Measurements from ENCODE around the gene SHROOM3.

The SHROOM3 gene

GRCh38 chr4:76615999-76616398 is 181.0 kb downstream of the SHROOM3 start:
- Histone ChIP-seq H3K4me3 (ENCODE audit: insufficient read length, low read depth) (no peak overlapping the region), H3K9ac (ENCODE audit: insufficient read length, low read depth) (no peak overlapping the region), H3K4me1 (ENCODE audit: insufficient read depth, insufficient read length) (no peaks in the 10 kb centered on the region)

GRCh38 chr4:76616526-76616925 is 181.5 kb downstream of the SHROOM3 start:
- H3K4me3 ChIP-seq (ENCODE audit: insufficient read length, low read depth): no peak overlapping the region
- H3K9ac ChIP-seq (ENCODE audit: insufficient read length, low read depth): no peak overlapping the region
- no peak for TF ChIP-seq YY1 (IDR thresholded peaks at IDR 0.05; ENCODE audit: insufficient read depth, insufficient read length)
- no peak for TF ChIP-seq ZNF274 (IDR thresholded peaks at IDR 0.05; ENCODE audit: low read depth, low read length)
- TF ChIP-seq SUZ12 (IDR thresholded peaks at IDR 0.05; ENCODE audit: extremely low read depth, insufficient read depth, insufficient read length): no peak
- H3K9me3 ChIP-seq (ENCODE audit: insufficient read depth, low read length): no peaks in the 10 kb centered on the region
- no peaks in the 10 kb centered on the region for H3K4me1 ChIP-seq (ENCODE audit: insufficient read depth, insufficient read length)
- no peak for DNase-seq (ENCODE audit: low read depth, low spot score)
- no peaks in the 10 kb centered on the region for H3K36me3 ChIP-seq (ENCODE audit: insufficient read depth, insufficient read length, low read length)
- no peaks in the 10 kb centered on the region for H3K27me3 ChIP-seq (ENCODE audit: insufficient read depth, insufficient read length)

More at GRCh38 chr4:76615999-76616398, 181.0 kb downstream of the SHROOM3 start:
- no peak for TF ChIP-seq YY1 (IDR thresholded peaks at IDR 0.05; ENCODE audit: insufficient read depth, insufficient read length)
- no peak for TF ChIP-seq SUZ12 (IDR thresholded peaks at IDR 0.05; ENCODE audit: extremely low read depth, insufficient read depth, insufficient read length)
- no peak for TF ChIP-seq ZNF274 (IDR thresholded peaks at IDR 0.05; ENCODE audit: low read depth, low read length)
- Histone ChIP-seq H3K27me3 (ENCODE audit: insufficient read depth, insufficient read length) (no peaks in the 10 kb centered on the region), H3K36me3 (ENCODE audit: insufficient read depth, insufficient read length, low read length) (no peaks in the 10 kb centered on the region), H3K9me3 (ENCODE audit: insufficient read depth, low read length) (no peaks in the 10 kb centered on the region)
- no peak for DNase-seq (ENCODE audit: low read depth, low spot score)

GRCh38 chr4:76620723-76621468 is 185.9 kb downstream of the SHROOM3 start:
- Histone ChIP-seq H3K9ac (ENCODE audit: insufficient read length, low read depth) (no peak overlapping the region), H3K36me3 (ENCODE audit: insufficient read depth, insufficient read length, low read length) (no peaks in the 10 kb centered on the region), H3K27me3 (ENCODE audit: insufficient read depth, insufficient read length) (no peaks in the 10 kb centered on the region), H3K4me3 (ENCODE audit: insufficient read length, low read depth) (no peak overlapping the region), H3K9me3 (ENCODE audit: insufficient read depth, low read length) (no peaks in the 10 kb centered on the region), H3K4me1 (ENCODE audit: insufficient read depth, insufficient read length) (no peaks in the 10 kb centered on the region)
- TF ChIP-seq YY1 (IDR thresholded peaks at IDR 0.05; ENCODE audit: insufficient read depth, insufficient read length) (no peak), ZNF274 (IDR thresholded peaks at IDR 0.05; ENCODE audit: low read depth, low read length) (no peak), SUZ12 (IDR thresholded peaks at IDR 0.05; ENCODE audit: extremely low read depth, insufficient read depth, insufficient read length) (no peak)
- DNase-seq (ENCODE audit: low read depth, low spot score): no peak

- Histone ChIP-seq H3K9ac (ENCODE audit: insufficient read length, low read depth) (no peak overlapping the region), H3K36me3 (ENCODE audit: insufficient read depth, insufficient read length, low read length) (no peaks in the 10 kb centered on the region), H3K27me3 (ENCODE audit: insufficient read depth, insufficient read length) (no peaks in the 10 kb centered on the region), H3K4me1 (ENCODE audit: insufficient read depth, insufficient read length) (no peaks in the 10 kb centered on the region), H3K9me3 (ENCODE audit: insufficient read depth, low read length) (no peaks in the 10 kb centered on the region), H3K4me3 (ENCODE audit: insufficient read length, low read depth) (no peak overlapping the region)
- DNase-seq (ENCODE audit: low read depth, low spot score): no peak
- TF ChIP-seq SUZ12 (IDR thresholded peaks at IDR 0.05; ENCODE audit: extremely low read depth, insufficient read depth, insufficient read length) (no peak), ZNF274 (IDR thresholded peaks at IDR 0.05; ENCODE audit: low read depth, low read length) (no peak)
These were observed 187.1 kb downstream of the SHROOM3 start for GRCh38 chr4:76622126-76622525.

GRCh38 chr4:76622717-76623116 is 187.7 kb downstream of the SHROOM3 start:
- Histone ChIP-seq H3K4me3 (ENCODE audit: insufficient read length, low read depth) (no peak overlapping the region), H3K9ac (ENCODE audit: insufficient read length, low read depth) (no peak overlapping the region), H3K36me3 (ENCODE audit: insufficient read depth, insufficient read length, low read length) (no peaks in the 10 kb centered on the region), H3K9me3 (ENCODE audit: insufficient read depth, low read length) (no peaks in the 10 kb centered on the region), H3K4me1 (ENCODE audit: insufficient read depth, insufficient read length) (no peaks in the 10 kb centered on the region), H3K27me3 (ENCODE audit: insufficient read depth, insufficient read length) (no peaks in the 10 kb centered on the region)
- no peak for DNase-seq (ENCODE audit: low read depth, low spot score)
- TF ChIP-seq SUZ12 (IDR thresholded peaks at IDR 0.05; ENCODE audit: extremely low read depth, insufficient read depth, insufficient read length) (no peak), ZNF274 (IDR thresholded peaks at IDR 0.05; ENCODE audit: low read depth, low read length) (no peak), YY1 (IDR thresholded peaks at IDR 0.05; ENCODE audit: insufficient read depth, insufficient read length) (no peak)

GRCh38 chr4:76623217-76624045 is 188.4 kb downstream of the SHROOM3 start:
- DNase-seq (ENCODE audit: low read depth, low spot score): no peak
- TF ChIP-seq ZNF274 (IDR thresholded peaks at IDR 0.05; ENCODE audit: low read depth, low read length) (no peak), YY1 (IDR thresholded peaks at IDR 0.05; ENCODE audit: insufficient read depth, insufficient read length) (no peak), SUZ12 (IDR thresholded peaks at IDR 0.05; ENCODE audit: extremely low read depth, insufficient read depth, insufficient read length) (no peak)
- no peaks in the 10 kb centered on the region for H3K36me3 ChIP-seq (ENCODE audit: insufficient read depth, insufficient read length, low read length)
- no peak overlapping the region for H3K9ac ChIP-seq (ENCODE audit: insufficient read length, low read depth)
- H3K9me3 ChIP-seq (ENCODE audit: insufficient read depth, low read length): no peaks in the 10 kb centered on the region
- H3K4me1 ChIP-seq (ENCODE audit: insufficient read depth, insufficient read length): no peaks in the 10 kb centered on the region
- no peak overlapping the region for H3K4me3 ChIP-seq (ENCODE audit: insufficient read length, low read depth)
- H3K27me3 ChIP-seq (ENCODE audit: insufficient read depth, insufficient read length): no peaks in the 10 kb centered on the region

- peak; percentile 63 for DNase-seq (ENCODE audit: low read depth, low spot score)
- Histone ChIP-seq H3K9me3 (ENCODE audit: insufficient read depth, low read length) (no peaks in the 10 kb centered on the region), H3K27me3 (ENCODE audit: insufficient read depth, insufficient read length) (no peaks in the 10 kb centered on the region), H3K4me3 (ENCODE audit: insufficient read length, low read depth) (no peak overlapping the region), H3K36me3 (ENCODE audit: insufficient read depth, insufficient read length, low read length) (peaks cover 3% of the 10 kb centered on the region), H3K9ac (ENCODE audit: insufficient read length, low read depth) (no peak overlapping the region), H3K4me1 (ENCODE audit: insufficient read depth, insufficient read length) (no peaks in the 10 kb centered on the region)
- no peak for TF ChIP-seq SUZ12 (IDR thresholded peaks at IDR 0.05; ENCODE audit: extremely low read depth, insufficient read depth, insufficient read length)
- TF ChIP-seq YY1 (IDR thresholded peaks at IDR 0.05; ENCODE audit: insufficient read depth, insufficient read length): no peak
- no peak for TF ChIP-seq ZNF274 (IDR thresholded peaks at IDR 0.05; ENCODE audit: low read depth, low read length)
These were observed 189.2 kb downstream of the SHROOM3 start for GRCh38 chr4:76624241-76624681.

Measured in NT2/D1 (cell line).